Right lobe of liver (tissue), 6 donors: ENCODE measurements around the gene RCOR1. TPM values are rescaled to one million over a fixed set of nuclear protein-coding genes. Genes with fewer than 3 reads are reported as not detected.
A peak's percentile ranks its signal among the peaks of the same experiment; 100 is the strongest.

Source experiments
- ATAC-seq, 4 donors: fragments of 200-7000 bp; cut with Tn5 transposase; one replicate each; pipeline ENCODE4 v1.9.1; 2020; ENCODE audit warnings: mild to moderate bottlenecking in 4 of 4, moderate library complexity in 4 of 4
- DNase-seq, 3 donors: peaks; one replicate each; pipeline ENCODE4 v3.0.0-alpha.2; 2020
- H3K27ac ChIP-seq, 3 donors: fragments of 200-600 bp; one replicate each; pipeline ENCODE4 v1.8.0; 2022
- H3K27me3 ChIP-seq, 2 donors: fragments of 200-600 bp; one replicate each; pipeline ENCODE4 v1.8.0; 2022
- H3K36me3 ChIP-seq, 4 donors: fragments of 200-600 bp; sonication (generic) in 1 of 4; one replicate each; pipeline versions ENCODE4 v1.5.1 to v1.8.0; 2017 to 2022; ENCODE audit warnings: control low read depth in 1 of 4
- H3K4me1 ChIP-seq, 4 donors: fragments of 200-600 bp; sonication (generic) in 1 of 4; one replicate each; pipeline versions ENCODE4 v1.5.1 to v1.8.0; 2017 to 2022; ENCODE audit warnings: control low read depth in 1 of 4
- H3K4me3 ChIP-seq, 3 donors: fragments of 200-600 bp; one replicate each; pipeline ENCODE4 v1.8.0; 2022
- H3K9me3 ChIP-seq, 4 donors: fragments of 200-600 bp; sonication (generic) in 1 of 4; one replicate each; pipeline versions ENCODE4 v1.5.1 to v1.8.0; 2017 to 2022; ENCODE audit warnings: control low read depth in 1 of 4
- POLR2A ChIP-seq: fragments of 450-650 bp; IDR thresholded peaks from one replicate; pipeline ENCODE4 v1.6.1; 2017; ENCODE audit warnings: antibody characterized with exemption, mild to moderate bottlenecking
- WGBS: methylation state at CpG from one replicate; pipeline ENCODE4 v1.1.6; 2018; ENCODE audit warnings: low coverage, low lambda C conversion rate; ENCODE audit not compliant: insufficient coverage; ENCODE audit errors: missing lambda C conversion rate; 5-methylcytosine and 5-hydroxymethylcytosine counted together
- intact Hi-C, 2 donors: fragments of 100-400 bp; cut with DNase I; formaldehyde crosslinking; loops; one replicate each; pipeline versions ENCODE4 v1.11.2 to v1.14.1; 2022
- total RNA-seq, 6 experiments: library from RNA; depleted of rRNA in 2 of 6; stranded (reverse); fragments of >200 nt in 2 of 6; fragmentation: NEBNext Ultra II Directional in 3 of 6; extraction: Animal tissue kit (Norgen Biotek cat#: 25700) in 3 of 6; gene quantifications; one replicate each; pipeline versions ENCODE4 v1.1.0 to v1.2.4, GENCODE V29; 2016 to 2023
- TF ChIP-seq, protein P1 (sequence below), 4 donors: fragments of 200-600 bp in 3 of 4; fragments of 450-650 bp in 1 of 4; IDR thresholded peaks; one replicate each; pipeline versions ENCODE4 v1.5.1 to v1.8.0; 2016 to 2022; ENCODE audit warnings: antibody characterized with exemption in 4 of 4, mild to moderate bottlenecking in 2 of 4
- donor health status: DM: no; HTN: yes; CAD: no.
- donor health status: DM: no; HTN: no; CAD: no.
- donor health status: DM: no; HTN: no; CAD: no.
- donor health status: DM: no; HTN: yes; CAD: no.
- donor health status: DM: no; HTN: yes; CAD: no.

Gene RCOR1
- total RNA-seq, 6 experiments from 2014 or later: 7.5 to 14.1 (median 8.7) TPM

- Histone ChIP-seq H3K27ac (no peak overlapping the region), H3K4me1 (peaks cover 0 to 8% (median 0%) of the 10 kb centered on the region in 4 donors), H3K9me3 (no peaks in the 10 kb centered on the region), H3K36me3 (no peaks in the 10 kb centered on the region), H3K27me3 (no peaks in the 10 kb centered on the region), H3K4me3 (no peak overlapping the region)
- TF ChIP-seq POLR2A: no peak
- TF ChIP-seq, protein P1, sequence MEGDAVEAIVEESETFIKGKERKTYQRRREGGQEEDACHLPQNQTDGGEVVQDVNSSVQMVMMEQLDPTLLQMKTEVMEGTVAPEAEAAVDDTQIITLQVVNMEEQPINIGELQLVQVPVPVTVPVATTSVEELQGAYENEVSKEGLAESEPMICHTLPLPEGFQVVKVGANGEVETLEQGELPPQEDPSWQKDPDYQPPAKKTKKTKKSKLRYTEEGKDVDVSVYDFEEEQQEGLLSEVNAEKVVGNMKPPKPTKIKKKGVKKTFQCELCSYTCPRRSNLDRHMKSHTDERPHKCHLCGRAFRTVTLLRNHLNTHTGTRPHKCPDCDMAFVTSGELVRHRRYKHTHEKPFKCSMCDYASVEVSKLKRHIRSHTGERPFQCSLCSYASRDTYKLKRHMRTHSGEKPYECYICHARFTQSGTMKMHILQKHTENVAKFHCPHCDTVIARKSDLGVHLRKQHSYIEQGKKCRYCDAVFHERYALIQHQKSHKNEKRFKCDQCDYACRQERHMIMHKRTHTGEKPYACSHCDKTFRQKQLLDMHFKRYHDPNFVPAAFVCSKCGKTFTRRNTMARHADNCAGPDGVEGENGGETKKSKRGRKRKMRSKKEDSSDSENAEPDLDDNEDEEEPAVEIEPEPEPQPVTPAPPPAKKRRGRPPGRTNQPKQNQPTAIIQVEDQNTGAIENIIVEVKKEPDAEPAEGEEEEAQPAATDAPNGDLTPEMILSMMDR (IDR thresholded peaks at IDR 0.05): no peak
- ATAC-seq (no peak), DNase-seq (no peak)
- intact Hi-C loops: no loop called here
- 88% methylated on average over 6 of the region's 7 CpGs for WGBS
These were observed 93.8 kb downstream of the RCOR1 start for GRCh38 chr14:102686196-102686801.

- no peak for ATAC-seq
These were observed 95.8 kb downstream of the RCOR1 start for GRCh38 chr14:102688290-102688689.

DNA sequence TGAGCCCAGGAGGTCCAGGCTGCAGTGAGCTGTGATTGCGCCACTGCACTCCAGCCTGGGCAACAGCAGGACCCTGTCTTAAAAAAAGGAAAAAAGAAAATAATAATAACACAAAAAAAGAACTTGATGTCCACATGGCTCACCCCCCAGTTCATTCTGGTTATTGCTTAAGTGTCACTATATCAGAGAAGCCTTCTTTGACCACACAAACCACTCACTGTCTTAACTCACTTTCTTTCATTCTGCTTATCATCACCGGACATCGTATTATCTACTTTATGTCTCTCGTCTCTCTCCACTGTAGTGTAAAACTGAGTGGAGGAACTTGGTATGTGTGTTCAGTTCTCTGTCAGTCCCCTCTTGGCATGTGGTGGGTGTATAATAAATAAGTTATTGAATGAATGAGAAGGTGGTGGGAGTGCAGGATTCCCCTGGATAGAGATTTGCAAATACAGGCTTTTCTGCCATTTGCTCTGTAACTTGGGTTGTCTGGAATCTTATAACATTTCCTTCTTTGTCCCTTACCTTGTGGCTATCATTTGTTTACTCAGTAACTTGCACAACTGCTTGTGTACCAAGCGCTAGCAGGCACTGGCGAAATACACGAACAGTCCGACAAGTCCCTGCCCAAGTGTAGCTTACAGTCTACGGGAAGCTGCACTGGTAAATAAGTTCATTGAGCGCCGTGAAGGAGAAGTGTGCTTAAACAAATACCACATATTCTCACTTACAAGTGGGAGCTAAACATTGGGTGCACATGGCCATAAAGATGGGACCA is 98.2 kb downstream of the RCOR1 start:
- no peak overlapping the region for H3K4me3 ChIP-seq
- ATAC-seq (peak; percentile 64 to 87 (median 74)), DNase-seq (peak in 1 of 3 donors; percentile 34)
- WGBS: 61% methylated on average over 11 of the region's 11 CpGs
- H3K27ac ChIP-seq: no peak overlapping the region
- H3K9me3 ChIP-seq: no peaks in the 10 kb centered on the region
- TF ChIP-seq, protein P1 (IDR thresholded peaks at IDR 0.05): no peak
- no peak for TF ChIP-seq POLR2A
- no peaks in the 10 kb centered on the region for H3K27me3 ChIP-seq
- peaks cover 0 to 7% (median 2%) of the 10 kb centered on the region in 4 donors for H3K4me1 ChIP-seq
- intact Hi-C loops: no loop called here
- no peaks in the 10 kb centered on the region for H3K36me3 ChIP-seq

More at GRCh38 chr14:102688290-102688689, 95.8 kb downstream of the RCOR1 start:
- intact Hi-C loops: no loop called here
- Histone ChIP-seq H3K4me1 (no peaks in the 10 kb centered on the region), H3K27ac (no peak overlapping the region), H3K9me3 (no peaks in the 10 kb centered on the region), H3K27me3 (no peaks in the 10 kb centered on the region), H3K36me3 (no peaks in the 10 kb centered on the region), H3K4me3 (no peak overlapping the region)
- TF ChIP-seq, protein P1 (IDR thresholded peaks at IDR 0.05): no peak
- TF ChIP-seq POLR2A: no peak
- no peak for DNase-seq
- 63% methylated on average over 3 of the region's 3 CpGs for WGBS

DNA sequence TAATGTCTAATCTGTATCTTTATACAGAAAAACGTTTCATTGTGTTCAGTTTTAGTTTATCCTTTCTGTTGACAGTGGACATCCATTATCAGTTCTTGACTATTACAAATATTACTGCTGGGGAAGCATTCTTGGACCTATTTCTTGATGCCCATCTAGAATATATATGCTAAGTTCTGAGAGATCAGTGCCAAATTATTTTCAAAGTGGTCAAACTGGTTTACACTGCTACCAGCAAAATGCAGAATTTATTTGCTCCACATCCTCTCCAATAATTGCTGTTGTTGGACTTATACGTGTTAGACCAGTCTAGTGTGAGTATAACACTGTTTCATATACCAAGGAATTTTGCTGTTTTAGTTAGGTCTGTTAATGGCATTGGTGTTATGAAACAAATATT is 99.3 kb downstream of the RCOR1 start:
- no peak overlapping the region for H3K27ac ChIP-seq
- ATAC-seq: no peak
- 54% methylated on average over 2 of the region's 2 CpGs for WGBS
- H3K4me3 ChIP-seq: no peak overlapping the region
- H3K4me1 ChIP-seq: peaks cover 0 to 17% (median 7%) of the 10 kb centered on the region in 4 donors
- intact Hi-C loops: no loop called here
- no peaks in the 10 kb centered on the region for H3K36me3 ChIP-seq
- H3K27me3 ChIP-seq: no peaks in the 10 kb centered on the region
- no peak for DNase-seq
- TF ChIP-seq, protein P1 (IDR thresholded peaks at IDR 0.05): no peak
- TF ChIP-seq POLR2A: no peak
- H3K9me3 ChIP-seq: no peaks in the 10 kb centered on the region
